ENCODE measurements around the gene EPHA5. TPM values are rescaled to one million over a fixed set of nuclear protein-coding genes. Genes with fewer than 3 reads are reported as not detected.
A peak's percentile ranks its signal among the peaks of the same experiment; 100 is the strongest.

The EPHA5 gene
- polyA plus RNA-seq (ENCODE audit: insufficient read length in 4 of 4), result under 1 TPM; 0.23 to 0.80 (median 0.29) TPM

GRCh38 chr4:65670331-65671031 lies at the start of gene EPHA5:
TSS of gene EPHA5 (minus strand) at chr4:65670489. CDS start at chr4:65669742, 747 bp downstream.
- DNase-seq (ENCODE audit: low read depth in 4 of 4, low spot score in 3 of 4), result peak; percentile 46 to 64 (median 56)

- DNase-seq (ENCODE audit: low read depth in 4 of 4, low spot score in 3 of 4), result no peak
Measured at GRCh38 chr4:65719635-65720034, 49.3 kb upstream of the EPHA5 start.

- DNase-seq (ENCODE audit: low read depth in 4 of 4, low spot score in 3 of 4), result no peak
Measured at GRCh38 chr4:65698631-65699030, 28.3 kb upstream of the EPHA5 start.

- no peak for DNase-seq (ENCODE audit: low read depth in 4 of 4, low spot score in 3 of 4)
Measured at GRCh38 chr4:65696436-65696835, 26.1 kb upstream of the EPHA5 start.

- DNase-seq (ENCODE audit: low read depth in 4 of 4, low spot score in 3 of 4), result no peak
Measured at GRCh38 chr4:65671372-65671771, 1.1 kb upstream of the EPHA5 start.

GRCh38 chr4:65670020-65670330 lies 314 bp downstream of the EPHA5 start:
- DNase-seq (ENCODE audit: low read depth in 4 of 4, low spot score in 3 of 4), result no peak

GRCh38 chr4:65669111-65670019 lies 924 bp downstream of the EPHA5 start:
- no peak for DNase-seq (ENCODE audit: low read depth in 4 of 4, low spot score in 3 of 4)

- DNase-seq (ENCODE audit: low read depth in 4 of 4, low spot score in 3 of 4), result no peak
Measured at GRCh38 chr4:65668201-65669089, 1.8 kb downstream of the EPHA5 start.

GRCh38 chr4:65667506-65668041 lies 2.7 kb downstream of the EPHA5 start:
- no peak for DNase-seq (ENCODE audit: low read depth in 4 of 4, low spot score in 3 of 4)

- no peak for DNase-seq (ENCODE audit: low read depth in 4 of 4, low spot score in 3 of 4)
Measured at GRCh38 chr4:65665771-65666523, 4.3 kb downstream of the EPHA5 start.

GRCh38 chr4:65661471-65661870 lies 8.8 kb downstream of the EPHA5 start:
- no peak for DNase-seq (ENCODE audit: low read depth in 4 of 4, low spot score in 3 of 4)

GRCh38 chr4:65658117-65658516 lies 12.2 kb downstream of the EPHA5 start:
- DNase-seq (ENCODE audit: low read depth in 4 of 4, low spot score in 3 of 4), result no peak

- no peak for DNase-seq (ENCODE audit: low read depth in 4 of 4, low spot score in 3 of 4)
Measured at GRCh38 chr4:65656008-65656407, 14.3 kb downstream of the EPHA5 start.

GRCh38 chr4:65654976-65655375 lies 15.3 kb downstream of the EPHA5 start:
- DNase-seq (ENCODE audit: low read depth in 4 of 4, low spot score in 3 of 4), result no peak

- no peak for DNase-seq (ENCODE audit: low read depth in 4 of 4, low spot score in 3 of 4)
Measured at GRCh38 chr4:65653740-65654361, 16.4 kb downstream of the EPHA5 start.

- DNase-seq (ENCODE audit: low read depth in 4 of 4, low spot score in 3 of 4), result no peak
Measured at GRCh38 chr4:65651751-65652150, 18.5 kb downstream of the EPHA5 start.

- no peak for DNase-seq (ENCODE audit: low read depth in 4 of 4, low spot score in 3 of 4)
Measured at GRCh38 chr4:65651031-65651430, 19.3 kb downstream of the EPHA5 start.

GRCh38 chr4:65646136-65646535 lies 24.2 kb downstream of the EPHA5 start:
- no peak for DNase-seq (ENCODE audit: low read depth in 4 of 4, low spot score in 3 of 4)

- DNase-seq (ENCODE audit: low read depth in 4 of 4, low spot score in 3 of 4), result no peak
Measured at GRCh38 chr4:65645185-65645584, 25.1 kb downstream of the EPHA5 start.
